Tongue (tissue), 2 donors: ENCODE measurements around the gene PEX10. TPM values are rescaled to one million over a fixed set of nuclear protein-coding genes. Genes with fewer than 3 reads are reported as not detected.
"Not testable (repeated sequence)": the region's sequence is repeated elsewhere in the genome, so short reads cannot be mapped to it uniquely, and the experiment has no call there.

Experiments
- DNase-seq: peaks from one replicate; pipeline ENCODE4 v3.0.0-alpha.2; 2015
- total RNA-seq: library from RNA; depleted of rRNA; stranded (reverse); fragments of >200 nt; gene quantifications from one replicate; pipeline ENCODE4 v1.2.3, GENCODE V29; 2014

Gene PEX10
- 19.8 TPM for total RNA-seq

DNA sequence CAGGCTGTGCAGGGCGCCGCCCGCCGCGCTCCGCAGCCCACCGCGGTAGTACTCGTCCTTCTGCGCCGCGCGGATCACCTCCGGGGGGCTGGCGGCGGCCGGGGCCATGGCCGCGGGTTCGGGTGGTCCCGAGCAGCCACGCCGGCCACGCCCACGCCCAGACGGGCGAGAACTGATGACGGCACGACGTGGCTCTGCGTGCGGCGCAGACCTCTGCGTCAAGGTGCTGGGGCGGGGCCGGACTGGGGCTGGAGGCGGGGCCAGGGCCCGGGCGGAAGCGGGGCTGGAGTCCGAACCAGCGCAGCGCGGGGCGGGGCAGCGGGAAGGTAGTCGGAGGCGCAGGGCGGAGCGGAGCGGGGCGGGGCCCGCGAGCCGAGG, at the start of gene PEX10:
TSS of gene PEX10 (minus strand) at position 170 of the 378 bp plus-strand sequence. CDS start at position 108, 62 bp downstream.
- DNase-seq: peak; percentile 98

DNA sequence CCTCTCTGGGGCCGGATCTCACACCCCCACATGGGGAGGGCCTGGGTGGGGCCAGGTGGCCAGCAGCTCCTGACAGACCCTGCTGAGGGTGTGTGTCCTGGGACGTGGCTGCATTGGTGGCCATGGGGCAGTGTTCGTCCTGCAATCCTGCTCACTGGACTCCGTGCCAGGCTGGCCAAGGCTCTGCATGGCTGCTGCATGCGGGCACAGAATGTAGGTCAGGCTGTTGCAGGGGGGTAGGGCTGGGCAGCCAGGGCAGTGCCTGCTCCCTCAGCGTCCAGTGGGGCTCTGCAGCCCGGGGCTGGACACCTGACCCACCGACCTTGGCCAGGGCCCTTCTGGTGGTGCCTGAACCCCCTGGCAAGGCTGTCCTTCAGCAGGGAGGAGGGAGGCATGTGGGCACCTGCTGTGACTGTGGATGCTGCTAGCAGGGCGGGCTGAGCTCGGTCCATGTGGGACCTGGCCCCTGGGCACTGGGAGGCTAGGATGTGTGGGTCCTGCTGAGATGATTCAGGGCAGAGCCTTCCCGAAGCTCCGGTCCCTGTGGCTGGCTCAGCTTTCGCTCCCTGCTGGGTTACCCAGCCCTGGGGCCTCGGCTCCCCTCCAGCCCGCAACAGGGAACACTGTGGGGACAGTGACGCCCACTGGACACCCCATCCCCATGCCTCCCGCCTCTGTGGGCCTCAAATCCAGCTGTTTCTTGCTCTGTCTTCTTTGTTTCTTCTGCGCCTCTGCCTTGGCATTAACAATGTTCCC, 48.8 kb upstream of the PEX10 start:
- no peak for DNase-seq

DNA sequence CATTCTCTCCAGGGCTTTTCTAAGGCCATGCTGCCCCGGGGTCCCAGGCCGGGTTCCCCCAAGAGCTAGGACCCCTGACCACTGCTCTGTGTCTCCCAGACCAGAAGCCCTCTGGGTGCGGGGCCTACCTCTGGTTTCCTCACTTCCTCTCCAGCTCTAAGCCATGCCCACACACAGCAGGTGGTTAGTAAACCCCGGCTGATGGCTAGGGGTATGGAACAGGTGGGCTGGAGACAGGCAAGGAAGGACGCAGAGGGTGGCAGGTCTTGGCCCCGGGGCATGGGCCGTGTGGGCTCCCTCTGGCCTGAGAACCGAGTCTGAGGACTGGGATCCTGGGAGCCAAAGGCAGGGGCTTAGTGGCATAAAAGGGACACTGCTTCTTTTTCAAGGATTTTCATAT, 47.8 kb upstream of the PEX10 start:
- DNase-seq: no peak

DNA sequence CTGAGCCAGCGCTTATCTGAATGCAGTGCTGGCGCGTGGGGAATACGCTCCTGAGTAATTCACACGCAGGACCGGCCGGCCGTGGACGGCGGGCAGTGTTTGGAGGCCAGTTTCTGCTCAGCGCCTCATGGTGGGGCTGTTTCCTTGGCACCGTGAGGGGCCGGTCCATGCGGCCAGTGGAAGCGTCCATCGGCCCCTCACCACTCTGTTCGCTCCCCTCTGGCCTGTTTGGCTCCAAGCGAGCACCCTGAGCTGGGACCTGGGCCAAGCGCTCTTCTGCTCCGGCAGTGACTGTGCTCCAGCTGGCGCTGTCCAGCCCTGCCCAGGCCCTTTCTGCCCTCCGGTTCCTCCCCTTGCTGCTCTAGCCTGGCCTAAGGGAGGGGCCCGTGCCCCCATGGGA, 47.4 kb upstream of the PEX10 start:
- peak; percentile 54 for DNase-seq

DNA sequence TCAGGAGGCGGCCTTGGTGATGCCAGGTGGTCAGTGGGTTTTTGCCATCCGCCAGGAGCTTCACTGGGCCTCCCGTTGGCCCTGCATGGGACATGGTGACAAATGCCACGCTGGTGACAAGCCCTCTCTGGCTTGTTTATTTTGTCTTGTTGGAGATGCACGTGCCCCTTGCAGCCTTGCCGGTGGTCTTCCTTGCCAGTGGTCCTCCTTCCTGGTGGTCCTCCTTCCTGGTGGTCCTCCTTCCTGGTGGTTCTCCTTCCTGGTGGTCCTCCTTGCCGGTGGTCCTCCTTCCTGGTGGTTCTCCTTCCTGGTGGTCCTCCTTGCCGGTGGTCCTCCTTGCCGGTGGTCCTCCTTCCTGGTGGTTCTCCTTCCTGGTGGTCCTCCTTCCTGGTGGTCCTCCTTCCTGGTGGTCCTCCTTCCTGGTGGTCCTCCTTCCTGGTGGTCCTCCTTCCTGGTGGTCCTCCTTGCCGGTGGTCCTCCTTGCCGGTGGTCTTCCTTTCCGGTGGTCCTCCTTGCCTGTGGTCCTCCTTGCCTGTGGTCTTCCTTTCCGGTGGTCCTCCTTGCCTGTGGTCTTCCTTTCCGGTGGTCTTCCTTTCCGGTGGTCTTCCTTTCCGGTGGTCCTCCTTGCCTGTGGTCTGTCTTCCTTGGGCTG, 46.9 kb upstream of the PEX10 start:
- DNase-seq: not testable (repeated sequence)

DNA sequence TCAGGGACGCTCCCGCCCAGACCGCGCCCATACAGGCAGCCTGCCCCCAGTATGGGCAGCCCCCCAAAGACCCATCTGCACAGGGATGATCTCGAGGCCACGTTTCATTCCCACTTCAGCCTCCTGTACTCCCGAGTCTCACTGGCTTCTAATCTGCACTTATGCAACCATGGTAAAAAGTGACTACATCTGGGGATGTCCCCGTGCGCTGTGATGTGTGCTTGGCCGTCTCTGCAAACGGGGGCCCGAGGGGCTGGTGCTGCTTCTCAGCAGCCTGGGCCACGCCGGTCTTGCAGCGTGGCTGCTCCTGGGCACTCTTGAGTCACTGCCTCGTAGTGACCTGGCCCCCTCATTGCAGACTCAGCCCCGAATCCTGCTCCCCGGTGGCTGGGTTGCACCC, 46.3 kb upstream of the PEX10 start:
- no peak for DNase-seq

DNA sequence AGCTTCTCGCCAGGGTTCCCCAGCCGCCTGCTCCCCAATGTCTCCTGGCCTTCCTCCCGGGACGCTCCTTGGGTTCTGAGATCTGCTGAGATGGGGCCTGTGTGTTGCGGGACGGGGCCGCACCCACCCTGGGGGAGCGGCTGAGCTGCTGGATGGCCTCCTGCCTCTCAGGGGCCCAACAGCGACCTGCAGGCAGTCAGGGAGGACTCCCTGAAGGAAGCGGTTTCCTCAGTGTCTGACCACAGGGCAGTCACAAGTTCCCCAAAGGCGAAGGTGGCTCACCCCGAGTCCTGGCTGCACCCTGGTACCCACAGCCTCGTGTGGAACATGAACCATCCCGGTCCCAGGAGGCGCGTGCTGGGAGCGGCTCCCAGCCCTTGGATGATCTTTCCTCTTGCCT, 45.1 kb upstream of the PEX10 start:
- no peak for DNase-seq

DNA sequence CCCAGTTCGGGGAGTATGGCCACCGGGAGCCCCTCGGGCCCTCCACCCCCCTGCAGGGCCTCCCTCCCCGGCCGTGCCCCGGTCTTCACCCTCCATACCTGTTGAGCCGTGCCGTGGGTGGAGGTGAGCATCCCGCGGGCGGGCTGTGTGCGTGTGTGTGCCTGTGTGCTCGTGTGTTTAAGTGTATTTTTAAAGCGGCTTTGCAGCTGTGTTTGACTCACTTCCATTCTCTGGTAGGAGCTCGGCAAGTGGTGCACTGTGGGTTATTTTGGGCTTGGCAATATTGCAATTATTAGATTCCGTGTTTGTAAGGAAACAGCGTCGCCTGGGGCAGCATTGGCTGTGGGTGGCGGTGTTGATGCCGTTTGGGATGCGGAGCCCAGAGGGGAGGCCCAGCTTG, 43.4 kb upstream of the PEX10 start:
- DNase-seq: no peak

DNA sequence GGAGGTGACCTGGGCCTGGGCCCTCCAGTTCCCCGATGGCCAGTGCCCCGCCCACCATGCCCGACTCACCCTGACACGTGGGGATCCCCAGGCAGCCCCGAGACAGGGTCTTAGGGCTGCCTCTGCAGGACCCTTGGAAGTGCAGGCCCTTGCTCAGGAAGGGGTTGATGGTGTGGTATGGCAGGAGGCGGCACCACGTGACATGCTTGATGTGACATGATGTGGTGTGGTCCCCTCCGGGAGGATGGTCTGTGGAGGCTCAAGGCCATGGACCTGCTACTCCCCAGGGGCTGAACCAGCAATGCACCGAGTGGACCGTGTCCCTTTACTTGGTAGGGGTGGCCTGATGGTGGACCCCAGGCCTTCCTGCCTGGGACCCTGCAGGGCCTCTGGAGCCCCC, 41.9 kb upstream of the PEX10 start:
- no peak for DNase-seq

DNA sequence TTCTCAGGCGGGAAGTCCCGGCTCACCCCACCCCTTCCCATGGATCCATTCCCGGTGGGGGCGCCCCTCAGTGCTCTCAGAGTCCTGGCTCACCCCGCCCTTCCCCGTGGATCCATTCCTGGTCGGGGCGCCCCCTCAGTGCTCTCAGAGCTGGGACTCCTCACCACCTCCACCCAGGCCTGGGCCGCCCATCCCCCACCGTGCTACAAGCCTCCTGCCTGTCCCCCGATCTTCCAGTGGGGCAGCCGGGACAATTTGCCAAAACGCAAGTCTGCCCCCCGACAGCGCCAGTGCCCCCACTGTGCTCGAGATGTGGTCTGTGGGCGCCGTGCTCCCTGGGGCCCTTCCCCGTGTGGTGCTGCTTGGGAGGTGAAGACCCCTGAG, 40.6 kb upstream of the PEX10 start:
- no peak for DNase-seq

DNA sequence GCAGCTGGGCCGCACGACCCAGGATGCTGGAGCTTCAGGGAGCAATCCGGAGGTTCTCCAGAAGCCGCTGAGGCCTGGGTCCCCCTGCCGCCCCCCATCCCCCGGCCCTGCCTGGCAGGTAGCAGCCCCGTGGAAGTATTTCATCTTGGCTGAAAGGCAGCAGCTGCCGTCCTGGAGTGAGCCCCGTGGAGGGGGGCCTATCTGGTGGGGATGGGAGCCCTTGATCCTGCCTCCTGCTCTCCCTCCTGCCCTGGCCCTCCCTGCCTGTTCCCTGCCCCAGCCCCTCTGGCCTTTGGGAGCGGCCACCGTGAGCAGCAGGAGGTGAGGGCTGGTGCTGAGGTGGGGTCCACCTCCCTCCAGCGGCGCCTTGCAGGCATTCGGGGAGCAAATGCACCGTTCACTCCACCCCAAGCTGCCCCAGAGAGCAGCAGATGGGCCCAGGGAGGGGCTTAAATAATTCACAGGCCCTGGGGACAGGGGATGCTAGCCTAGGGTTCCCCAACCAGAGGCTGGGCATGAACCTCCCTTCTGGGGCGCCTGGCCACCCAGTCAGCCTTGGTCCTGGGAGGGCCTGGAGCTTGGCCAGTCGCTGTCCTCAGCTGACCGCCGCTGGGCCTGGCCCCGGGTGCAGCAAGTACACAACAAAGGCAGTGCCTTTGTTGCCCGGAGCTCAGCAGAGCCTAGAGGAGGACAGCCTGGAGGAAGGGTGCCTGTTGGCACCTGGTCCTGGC, 40.0 kb upstream of the PEX10 start:
- DNase-seq: no peak

DNA sequence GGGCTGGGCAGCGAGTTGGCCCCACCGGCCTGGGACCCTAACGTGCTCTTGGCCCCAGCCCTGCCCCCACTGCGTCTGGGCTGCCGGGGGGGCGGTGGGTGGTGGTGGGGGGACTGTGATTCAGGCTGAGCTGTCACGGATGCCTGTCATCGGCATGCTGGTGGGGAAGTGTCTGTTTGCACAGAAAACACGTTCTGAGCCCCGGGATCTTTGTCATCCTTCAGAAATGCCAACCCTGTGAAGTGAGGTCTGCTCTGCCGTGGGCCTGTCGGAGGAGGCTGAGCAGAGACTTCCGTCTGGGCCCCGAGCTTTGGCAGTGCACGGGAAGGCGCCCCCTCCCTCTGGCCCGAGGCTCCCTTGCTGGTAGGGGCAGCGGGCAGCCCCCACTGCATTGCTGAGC, 39.4 kb upstream of the PEX10 start:
- DNase-seq: no peak

DNA sequence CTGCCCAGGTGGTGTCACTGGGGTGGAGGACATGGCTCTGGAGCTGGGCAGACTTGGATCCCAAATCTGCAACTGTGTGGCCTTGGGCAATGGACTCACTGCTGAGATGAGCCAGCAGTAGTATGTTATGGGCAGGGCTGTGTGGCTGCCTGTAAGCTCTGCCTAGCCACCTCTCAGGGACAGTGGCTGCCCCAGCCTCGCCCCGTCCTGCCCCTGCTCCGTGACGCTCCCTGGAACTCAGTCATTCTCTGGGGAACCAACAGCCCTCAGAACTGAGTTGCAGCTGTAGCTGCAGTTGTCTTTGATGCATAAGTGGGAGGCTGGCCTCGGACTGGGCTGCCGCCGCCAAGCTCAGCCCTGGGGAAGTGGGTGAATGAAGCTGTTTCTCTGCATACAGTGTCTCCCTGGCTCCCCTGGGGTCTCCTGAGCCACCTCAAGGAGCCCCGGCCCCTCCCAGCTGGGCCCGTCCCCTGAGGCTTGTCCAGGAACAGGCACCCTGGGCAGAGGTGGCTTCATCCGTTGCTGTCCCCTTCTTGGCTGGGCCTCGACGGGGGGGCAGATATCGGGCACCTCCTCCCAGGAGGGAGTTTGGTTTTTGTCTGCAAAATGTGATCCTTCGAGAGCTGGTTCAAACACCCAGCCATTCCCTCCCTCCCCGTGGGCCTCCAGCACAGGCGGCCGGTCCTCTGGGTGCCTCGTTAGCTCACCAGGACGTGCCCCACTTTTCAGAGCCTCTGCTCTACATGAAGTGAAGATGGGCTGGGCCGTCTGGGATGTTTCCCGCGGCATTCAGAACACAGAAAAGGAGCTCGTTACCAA, 37.5 kb upstream of the PEX10 start:
- peak; percentile 41 for DNase-seq

DNA sequence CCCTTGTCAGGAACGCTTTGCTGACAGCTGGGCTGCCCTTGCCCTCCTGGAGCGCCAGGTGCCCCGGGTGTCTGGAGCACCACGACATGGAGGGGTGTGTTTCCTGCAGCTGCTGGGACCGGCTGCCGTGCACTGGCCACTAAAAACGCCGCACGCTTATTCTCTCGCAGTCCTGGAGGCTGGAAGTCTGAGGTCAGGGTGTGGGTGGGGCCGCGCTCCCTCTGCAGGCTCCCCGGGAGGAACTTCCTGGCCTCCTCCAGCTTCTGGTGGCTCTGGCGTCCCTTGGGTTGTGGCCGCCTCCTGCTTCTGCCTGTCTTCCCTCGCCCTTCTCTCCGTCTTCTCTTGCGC, 35.7 kb upstream of the PEX10 start:
- peak; percentile 46 for DNase-seq

DNA sequence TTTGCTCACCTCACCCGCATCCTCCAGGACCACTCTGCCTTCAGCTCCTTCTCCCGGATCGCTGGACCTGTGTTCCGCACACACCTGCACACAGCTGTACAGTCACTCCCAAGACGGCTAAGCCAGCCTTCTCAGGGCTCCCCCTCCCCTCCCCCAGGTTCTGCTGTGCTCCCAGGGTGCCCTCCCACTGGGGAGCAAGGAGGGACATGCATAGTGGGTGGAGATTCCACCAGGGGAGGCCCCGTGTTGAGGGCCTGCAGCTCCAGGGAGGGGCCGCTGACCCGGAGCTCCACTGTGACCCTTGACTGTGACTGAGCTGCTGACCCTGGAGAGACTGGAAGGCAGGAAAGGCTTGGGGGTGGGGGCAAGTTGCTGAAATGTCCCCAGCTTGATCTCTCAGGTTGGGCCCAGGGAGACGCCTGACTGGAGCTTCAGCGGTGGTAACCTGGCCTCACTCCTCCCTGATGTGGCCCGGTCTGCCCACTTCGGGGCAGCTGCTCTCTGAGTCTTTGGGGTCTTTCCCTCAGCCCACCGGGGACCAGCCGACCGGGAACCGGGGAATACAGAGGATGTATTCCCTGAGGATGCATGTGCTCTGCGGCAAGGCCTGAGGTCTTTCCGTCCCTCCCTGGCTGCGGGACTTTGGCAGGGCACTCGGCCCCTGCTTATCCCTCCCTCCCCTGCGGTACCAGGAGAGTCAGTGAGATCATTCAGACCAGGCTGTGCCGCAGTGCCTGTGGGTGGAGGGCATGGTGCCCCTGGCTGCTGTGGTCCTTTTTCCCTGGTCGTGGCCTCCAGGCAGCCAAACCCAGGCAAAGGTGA, 35.1 kb upstream of the PEX10 start:
- DNase-seq: no peak

DNA sequence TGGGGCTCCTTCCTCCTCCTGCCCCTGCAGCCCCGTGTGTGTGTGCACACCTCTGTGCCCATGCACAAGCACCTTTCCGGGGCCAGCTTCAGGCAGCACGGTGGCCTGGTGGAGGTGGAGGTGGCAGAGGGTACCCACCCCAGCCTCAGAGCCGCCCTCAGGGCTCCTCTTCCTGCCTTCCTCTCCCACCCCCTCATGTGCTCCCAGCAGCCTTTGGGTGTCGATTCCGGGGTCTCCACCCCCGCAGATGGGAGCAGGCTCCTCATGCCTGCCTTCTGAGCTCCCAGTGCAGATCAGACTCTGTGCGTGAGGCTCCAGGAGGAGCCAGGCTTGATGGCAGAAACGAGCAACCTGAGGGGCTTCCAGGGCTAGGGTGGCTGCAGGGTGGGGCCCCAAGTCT, 34.5 kb upstream of the PEX10 start:
- DNase-seq: no peak

DNA sequence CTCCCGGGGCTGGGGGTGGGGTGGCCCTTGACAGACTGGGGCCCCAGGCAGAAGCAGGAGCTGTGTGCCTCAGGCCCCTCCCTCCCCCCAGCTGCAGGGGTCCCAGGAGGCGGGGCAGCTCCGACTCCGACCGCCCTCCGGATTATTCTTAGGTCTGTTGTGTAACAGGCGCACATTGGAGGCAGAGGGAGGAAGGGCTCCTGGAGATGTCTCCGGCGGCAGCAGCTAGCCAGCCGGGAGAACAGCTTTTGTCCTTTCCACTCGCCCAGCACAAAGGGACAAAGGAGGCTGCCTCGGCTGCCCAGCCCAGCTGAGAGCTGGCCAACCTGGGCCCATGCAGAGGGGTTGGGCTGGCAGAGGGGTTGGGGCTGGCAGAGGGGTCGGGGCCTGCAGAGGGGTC, 34.0 kb upstream of the PEX10 start:
- no peak for DNase-seq

DNA sequence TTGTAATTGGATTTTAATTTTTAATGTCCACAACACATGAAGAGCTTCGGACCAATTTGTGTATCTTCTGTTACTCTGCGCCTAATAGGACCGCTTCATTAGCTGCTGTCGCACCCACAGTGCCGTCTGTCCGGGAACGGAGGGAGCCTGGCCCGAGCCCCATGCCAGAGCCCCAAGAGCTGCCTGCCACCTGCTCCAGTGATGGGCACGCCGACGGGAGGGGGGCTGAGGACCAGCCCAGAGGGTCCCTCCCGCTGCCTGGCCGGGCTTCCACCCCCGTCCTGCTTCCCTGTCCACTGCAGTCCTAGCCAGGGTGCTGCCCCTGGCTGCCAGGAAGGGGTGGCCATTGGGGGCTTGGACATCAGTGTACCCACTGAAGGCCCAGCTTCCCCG, 33.5 kb upstream of the PEX10 start:
- DNase-seq: no peak

DNA sequence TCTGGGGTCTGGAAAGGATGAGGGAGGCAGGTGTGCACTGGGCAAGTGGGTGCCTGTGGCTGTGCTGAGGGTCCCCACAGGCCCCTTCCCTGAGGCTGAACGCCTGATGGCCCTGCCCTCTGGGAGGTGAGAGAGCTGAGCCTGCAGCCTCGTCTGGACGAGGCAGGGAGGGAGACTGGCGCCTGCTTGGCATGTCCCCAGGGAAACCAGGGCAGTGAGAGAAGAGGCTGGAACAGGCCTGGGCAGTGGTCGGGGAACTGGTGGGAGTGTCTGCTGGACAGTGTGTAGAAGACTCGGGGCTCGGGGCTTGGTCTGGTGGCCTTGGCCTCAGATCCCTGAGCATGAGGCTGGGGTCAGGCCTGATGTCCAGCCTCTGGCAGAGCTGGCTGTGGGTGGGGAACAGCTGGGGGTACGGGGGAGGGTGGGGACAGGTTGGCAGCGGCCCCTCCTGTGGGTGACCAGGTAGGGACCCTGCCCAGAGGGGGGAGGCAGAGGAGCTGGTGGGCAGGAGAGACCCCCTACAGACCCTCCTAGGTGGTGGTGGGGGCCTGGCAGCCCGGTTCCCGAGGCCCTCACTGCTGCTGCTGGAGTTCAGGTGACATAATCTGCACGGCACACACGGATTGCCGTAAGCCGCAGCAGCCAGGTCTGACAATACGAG, 32.9 kb upstream of the PEX10 start:
- no peak for DNase-seq

DNA sequence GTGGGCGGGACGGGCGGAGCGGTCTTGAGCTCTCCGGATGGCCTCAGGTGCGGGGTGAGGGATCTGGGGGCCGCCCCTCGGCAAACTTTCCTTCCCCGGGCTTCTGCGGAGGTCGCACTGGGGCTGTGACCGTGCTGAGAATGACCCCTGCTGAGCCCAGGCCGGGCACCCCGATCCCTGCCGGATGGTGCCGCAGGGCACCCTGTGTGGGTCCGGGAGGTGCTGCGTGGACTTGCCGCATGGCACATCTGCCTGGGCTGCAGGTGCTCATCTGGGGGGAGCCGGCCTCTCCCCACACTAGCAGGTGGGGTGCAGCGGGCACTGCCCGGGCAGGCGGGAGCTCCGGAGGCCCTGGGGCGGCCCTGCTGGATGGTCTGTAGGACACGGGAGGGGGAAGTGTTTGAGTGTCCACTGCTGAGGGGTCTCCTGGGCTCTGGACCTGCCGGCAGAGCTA, 31.8 kb upstream of the PEX10 start:
- no peak for DNase-seq
